Hepatocyte (in vitro differentiated cells): ENCODE results near the gene KLHL30.

Experiments used
- EZH2 ChIP-seq: fragments of 200-600 bp; sonication (generic); IDR thresholded peaks from 2 replicates; pipeline ENCODE4 v1.6.1; 2016; ENCODE audit warnings: antibody characterized with exemption, mild to moderate bottlenecking, borderline replicate concordance
- EZH2phosphoT487 ChIP-seq: fragments of 200-600 bp; sonication (generic); IDR thresholded peaks from one replicate; pipeline ENCODE4 v1.6.1; 2018; ENCODE audit warnings: antibody characterized with exemption, mild to moderate bottlenecking, low read depth, moderate library complexity; ENCODE audit not compliant: unreplicated experiment, severe bottlenecking
- TF ChIP-seq, protein P1 (sequence below): fragments of 200-600 bp; sonication (generic); IDR thresholded peaks from 2 replicates; pipeline ENCODE4 v1.5.1; 2016; ENCODE audit warnings: antibody characterized with exemption, mild to moderate bottlenecking; ENCODE audit not compliant: poor library complexity

DNA sequence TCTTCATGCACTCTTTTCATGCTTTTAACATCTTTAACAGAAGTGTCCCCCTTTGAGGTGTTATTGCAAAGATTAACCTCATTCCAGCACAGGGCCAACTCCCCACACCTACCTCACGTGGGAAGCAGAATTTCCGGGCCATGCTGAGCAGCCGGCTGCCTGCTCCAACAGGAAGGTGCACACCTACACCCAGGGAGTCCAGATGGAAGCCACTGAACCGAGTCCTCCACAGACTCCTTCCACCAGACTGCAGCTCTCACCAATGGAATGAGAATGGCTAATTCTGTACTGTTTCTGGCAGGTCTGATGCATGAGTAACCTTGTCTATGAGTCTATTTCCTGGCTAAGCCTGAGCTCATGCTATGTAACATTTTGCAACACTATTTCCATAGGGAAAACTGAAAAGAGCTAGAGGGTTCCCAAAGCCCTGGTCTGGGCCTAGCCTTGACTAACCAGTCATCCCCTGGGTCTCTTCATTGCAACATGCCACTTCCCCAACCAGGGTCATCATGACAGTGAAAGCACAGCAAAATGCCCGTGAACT, 31.3 kb downstream of the KLHL30 start:
- TF ChIP-seq, protein P1, sequence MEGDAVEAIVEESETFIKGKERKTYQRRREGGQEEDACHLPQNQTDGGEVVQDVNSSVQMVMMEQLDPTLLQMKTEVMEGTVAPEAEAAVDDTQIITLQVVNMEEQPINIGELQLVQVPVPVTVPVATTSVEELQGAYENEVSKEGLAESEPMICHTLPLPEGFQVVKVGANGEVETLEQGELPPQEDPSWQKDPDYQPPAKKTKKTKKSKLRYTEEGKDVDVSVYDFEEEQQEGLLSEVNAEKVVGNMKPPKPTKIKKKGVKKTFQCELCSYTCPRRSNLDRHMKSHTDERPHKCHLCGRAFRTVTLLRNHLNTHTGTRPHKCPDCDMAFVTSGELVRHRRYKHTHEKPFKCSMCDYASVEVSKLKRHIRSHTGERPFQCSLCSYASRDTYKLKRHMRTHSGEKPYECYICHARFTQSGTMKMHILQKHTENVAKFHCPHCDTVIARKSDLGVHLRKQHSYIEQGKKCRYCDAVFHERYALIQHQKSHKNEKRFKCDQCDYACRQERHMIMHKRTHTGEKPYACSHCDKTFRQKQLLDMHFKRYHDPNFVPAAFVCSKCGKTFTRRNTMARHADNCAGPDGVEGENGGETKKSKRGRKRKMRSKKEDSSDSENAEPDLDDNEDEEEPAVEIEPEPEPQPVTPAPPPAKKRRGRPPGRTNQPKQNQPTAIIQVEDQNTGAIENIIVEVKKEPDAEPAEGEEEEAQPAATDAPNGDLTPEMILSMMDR, result no peak
- TF ChIP-seq EZH2phosphoT487 (no peak), EZH2 (no peak)
